ENCODE results near the gene GTPBP2.

GTPBP2 gene

GRCh38 chr6:43588194-43588593 lies 40.9 kb downstream of the GTPBP2 start:
- intact Hi-C loops (cut with DNase I; ENCODE audit: low total_unique reads), result no loop called here
- no peak overlapping the region for H3K27ac ChIP-seq
- no peak for DNase-seq
- H3K27me3 ChIP-seq, result no peaks in the 10 kb centered on the region
- no peak overlapping the region for H3K4me3 ChIP-seq
- no peaks in the 10 kb centered on the region for H3K9me3 ChIP-seq
- H3K36me3 ChIP-seq, result peaks cover 29 to 85% (median 46%) of the 10 kb centered on the region in 3 donors
- TF ChIP-seq CTCF (IDR thresholded peaks at IDR 0.05), result no peak
- H3K4me1 ChIP-seq, result no peaks in the 10 kb centered on the region

GRCh38 chr6:43584892-43585570 lies 44.0 kb downstream of the GTPBP2 start:
- no peak for DNase-seq
- intact Hi-C loops (cut with DNase I; ENCODE audit: low total_unique reads), result no loop called here
- Histone ChIP-seq H3K9me3 (no peaks in the 10 kb centered on the region), H3K4me1 (no peaks in the 10 kb centered on the region), H3K36me3 (peaks cover 25 to 78% (median 46%) of the 10 kb centered on the region in 3 donors), H3K4me3 (no peak overlapping the region), H3K27ac (no peak overlapping the region), H3K27me3 (no peaks in the 10 kb centered on the region)
- no peak for TF ChIP-seq CTCF (IDR thresholded peaks at IDR 0.05)

- Histone ChIP-seq H3K36me3 (peaks cover 24 to 58% (median 40%) of the 10 kb centered on the region in 3 donors), H3K4me3 (no peak overlapping the region), H3K9me3 (no peaks in the 10 kb centered on the region), H3K27me3 (no peaks in the 10 kb centered on the region), H3K4me1 (peaks cover 0 to 3% (median 0%) of the 10 kb centered on the region in 4 donors), H3K27ac (no peak overlapping the region)
- no peak for TF ChIP-seq CTCF (IDR thresholded peaks at IDR 0.05)
- DNase-seq, result no peak
- intact Hi-C loops (cut with DNase I; ENCODE audit: low total_unique reads), result no loop called here
These were observed 46.2 kb downstream of the GTPBP2 start for GRCh38 chr6:43582911-43583310.

- intact Hi-C loops (cut with DNase I; ENCODE audit: low total_unique reads), result loop anchor here (5.0 kb wide), 1 partner anchor 67 kb away; the partner anchor contains the start of gene LRRC73
- no peaks in the 10 kb centered on the region for H3K27me3 ChIP-seq
- DNase-seq, result no peak
- H3K9me3 ChIP-seq, result no peaks in the 10 kb centered on the region
- TF ChIP-seq CTCF (IDR thresholded peaks at IDR 0.05), result no peak
- peaks cover 6 to 21% (median 6%) of the 10 kb centered on the region in 3 donors for H3K36me3 ChIP-seq
- H3K4me1 ChIP-seq, result peaks cover 0 to 28% (median 16%) of the 10 kb centered on the region in 4 donors
- no peak overlapping the region for H3K4me3 ChIP-seq
- H3K27ac ChIP-seq, result no peak overlapping the region
These were observed 49.9 kb downstream of the GTPBP2 start for GRCh38 chr6:43579171-43579570.

- DNase-seq, result no peak
- H3K36me3 ChIP-seq, result peaks cover 2 to 17% (median 2%) of the 10 kb centered on the region in 3 donors
- no peaks in the 10 kb centered on the region for H3K9me3 ChIP-seq
- no peaks in the 10 kb centered on the region for H3K27me3 ChIP-seq
- H3K4me3 ChIP-seq, result no peak overlapping the region
- intact Hi-C loops (cut with DNase I; ENCODE audit: low total_unique reads), result loop anchor here (5.0 kb wide), 1 partner anchor 66 kb away; the partner anchor contains the start of gene LRRC73
- no peak for TF ChIP-seq CTCF (IDR thresholded peaks at IDR 0.05)
- H3K4me1 ChIP-seq, result peaks cover 0 to 28% (median 18%) of the 10 kb centered on the region in 4 donors
- H3K27ac ChIP-seq, result no peak overlapping the region
These were observed 50.3 kb downstream of the GTPBP2 start for GRCh38 chr6:43578748-43579147.

Measured in tibial artery (tissue), 4 donors.